SU-DHL-6 (cell line): ENCODE data around the gene CCDC13.

ENCODE experiments used
- H2AFZ ChIP-seq: fragments of 200-600 bp; sonication (generic); 2 replicates; pipeline ENCODE4 v1.6.1; 2014; ENCODE audit warnings: low read depth, mild to moderate bottlenecking, moderate library complexity, mixed read lengths, antibody characterized with exemption, low read length; ENCODE audit not compliant: severe bottlenecking
- H3F3A ChIP-seq: fragments of 200-600 bp; shearing (Covaris generic); 2 replicates; pipeline ENCODE4 v1.6.0; 2016; ENCODE audit warnings: antibody characterized with exemption, mild to moderate bottlenecking; ENCODE audit not compliant: insufficient read depth
- H3K27ac ChIP-seq: fragments of 200-600 bp; sonication (generic); 2 replicates; pipeline ENCODE4 v1.5.1; 2016; ENCODE audit warnings: low read depth, mild to moderate bottlenecking, low read length, moderate library complexity, mixed read lengths
- H3K27me3 ChIP-seq: fragments of 200-600 bp; sonication (generic), shearing (Covaris generic); 2 replicates; pipeline ENCODE4 v1.6.0; 2014; ENCODE audit warnings: mild to moderate bottlenecking, low read length
- H3K36me3 ChIP-seq: fragments of 200-600 bp; sonication (generic); 2 replicates; pipeline ENCODE4 v1.6.1; 2014; ENCODE audit warnings: mild to moderate bottlenecking, low read length, mixed read lengths
- H3K4me2 ChIP-seq: fragments of 300-600, 200-600 bp; shearing (Covaris generic), sonication (generic); 2 replicates; pipeline ENCODE4 v1.6.0; 2014; ENCODE audit warnings: low read length, low read depth, mild to moderate bottlenecking; ENCODE audit not compliant: poor library complexity, severe bottlenecking
- H3K4me3 ChIP-seq: fragments of 200-600 bp; sonication (generic); 2 replicates; pipeline ENCODE4 v1.5.1; 2014; ENCODE audit warnings: antibody characterized with exemption, low read length, mild to moderate bottlenecking, mixed read lengths; ENCODE audit not compliant: insufficient read depth, poor library complexity, severe bottlenecking
- H3K79me2 ChIP-seq: fragments of 200-600 bp; sonication (generic); 2 replicates; pipeline ENCODE4 v1.6.1; 2014; ENCODE audit warnings: mild to moderate bottlenecking, low read length, moderate library complexity; ENCODE audit not compliant: insufficient read depth
- H3K9ac ChIP-seq: fragments of 200-600 bp; sonication (generic); 2 replicates; pipeline ENCODE4 v1.7.0; 2014; ENCODE audit warnings: mild to moderate bottlenecking, low read length
- H3K9me2 ChIP-seq: fragments of 200-600 bp; sonication (generic); replicated peaks from 2 replicates; pipeline ENCODE4 v1.6.1; 2014; ENCODE audit warnings: low read length; ENCODE audit not compliant: insufficient read depth
- H3K9me3 ChIP-seq: fragments of 200-600 bp; sonication (generic); 2 replicates; pipeline ENCODE4 v1.6.1; 2014; ENCODE audit warnings: low read length, mixed read lengths; ENCODE audit not compliant: insufficient read depth
- H4K20me1 ChIP-seq: fragments of 200-600 bp; sonication (generic); 2 replicates; pipeline ENCODE4 v1.6.1; 2014; ENCODE audit warnings: low read depth, mild to moderate bottlenecking, antibody characterized with exemption, low read length, moderate library complexity, mixed read lengths
- CTCF ChIP-seq: fragments of 200-600 bp; sonication (generic); IDR thresholded peaks from one replicate; pipeline ENCODE4 v1.5.1; 2017; ENCODE audit warnings: antibody characterized with exemption, mild to moderate bottlenecking, low read length, moderate library complexity; ENCODE audit not compliant: insufficient read depth, poor library complexity, severe bottlenecking
- EZH2phosphoT487 ChIP-seq: fragments of 200-600 bp; sonication (generic), shearing (Covaris generic); conservative IDR thresholded peaks from 2 replicates; pipeline ENCODE4 v1.6.1; 2018; ENCODE audit warnings: mild to moderate bottlenecking, antibody characterized with exemption, low read length, moderate library complexity, mixed read lengths

CCDC13 gene

GRCh38 chr3:42801784-42802183, 28.7 kb upstream of the CCDC13 start:
- Histone ChIP-seq H3K4me2 (peak overlapping the region; percentile 87), H4K20me1 (no peaks in the 10 kb centered on the region), H3K4me3 (no peak overlapping the region), H3K9me3 (no peaks in the 10 kb centered on the region), H3K36me3 (no peaks in the 10 kb centered on the region), H3F3A (no peaks in the 10 kb centered on the region), H3K27ac (no peak overlapping the region), H3K9me2 (no peaks in the 10 kb centered on the region), H3K79me2 (peaks cover 51% of the 10 kb centered on the region), H3K9ac (no peak overlapping the region), H3K27me3 (no peaks in the 10 kb centered on the region), H2AFZ (no peak overlapping the region)
- no peak for TF ChIP-seq EZH2phosphoT487
- TF ChIP-seq CTCF, result no peak

GRCh38 chr3:42801048-42801620, 28.1 kb upstream of the CCDC13 start:
- Histone ChIP-seq H4K20me1 (no peaks in the 10 kb centered on the region), H3K27me3 (no peaks in the 10 kb centered on the region), H3K4me2 (peak overlapping the region; percentile 87), H3K9me3 (no peaks in the 10 kb centered on the region), H2AFZ (no peak overlapping the region), H3K9ac (no peak overlapping the region), H3K36me3 (no peaks in the 10 kb centered on the region), H3K4me3 (no peak overlapping the region), H3K27ac (no peak overlapping the region), H3K9me2 (no peaks in the 10 kb centered on the region), H3F3A (peaks cover 4% of the 10 kb centered on the region), H3K79me2 (peaks cover 56% of the 10 kb centered on the region)
- no peak for TF ChIP-seq CTCF
- no peak for TF ChIP-seq EZH2phosphoT487

- no peaks in the 10 kb centered on the region for H3K9me3 ChIP-seq
These were observed 27.2 kb upstream of the CCDC13 start for GRCh38 chr3:42800251-42800650.

More at GRCh38 chr3:42800251-42800650, 27.2 kb upstream of the CCDC13 start:
- Histone ChIP-seq H3K4me2 (no peak overlapping the region), H4K20me1 (no peaks in the 10 kb centered on the region), H3K27me3 (no peaks in the 10 kb centered on the region), H3K9me2 (no peaks in the 10 kb centered on the region), H2AFZ (no peak overlapping the region), H3K27ac (no peak overlapping the region), H3K4me3 (no peak overlapping the region), H3K79me2 (peaks cover 65% of the 10 kb centered on the region), H3K36me3 (no peaks in the 10 kb centered on the region), H3F3A (peaks cover 7% of the 10 kb centered on the region), H3K9ac (no peak overlapping the region)
- TF ChIP-seq CTCF, result no peak
- TF ChIP-seq EZH2phosphoT487, result no peak
